ENCODE measurements around the gene SVIL. TPM values are rescaled to one million over a fixed set of nuclear protein-coding genes. Genes with fewer than 3 reads are reported as not detected.

Gene SVIL
- total RNA-seq, 4 donors from 2014 or later: 30.3 to 84.3 (median 62.5) TPM

DNA sequence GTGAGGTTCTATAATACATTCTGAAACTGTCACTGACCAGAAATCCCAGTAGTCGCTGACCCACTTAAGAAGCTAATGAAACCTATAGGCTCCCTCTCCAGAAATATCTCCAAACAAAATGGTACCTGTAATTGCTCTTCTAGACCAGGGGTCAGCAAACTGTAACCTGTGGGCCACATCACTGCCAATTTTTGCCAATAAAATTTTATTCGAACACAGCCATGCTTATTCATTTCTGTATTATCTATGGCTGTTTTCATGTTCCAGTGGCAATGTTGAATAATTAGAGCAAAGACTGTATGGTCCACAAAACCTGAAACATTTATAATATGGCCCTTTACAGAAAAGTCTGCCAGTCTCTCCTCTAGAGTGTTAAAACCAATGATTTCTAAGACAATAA lies 37.2 kb upstream of the SVIL start:
- no peaks in the 10 kb centered on the region for H3K4me1 ChIP-seq
- H3K27ac ChIP-seq: no peak overlapping the region
- H3K36me3 ChIP-seq: peaks cover 0 to 3% (median 0%) of the 10 kb centered on the region in 3 donors

DNA sequence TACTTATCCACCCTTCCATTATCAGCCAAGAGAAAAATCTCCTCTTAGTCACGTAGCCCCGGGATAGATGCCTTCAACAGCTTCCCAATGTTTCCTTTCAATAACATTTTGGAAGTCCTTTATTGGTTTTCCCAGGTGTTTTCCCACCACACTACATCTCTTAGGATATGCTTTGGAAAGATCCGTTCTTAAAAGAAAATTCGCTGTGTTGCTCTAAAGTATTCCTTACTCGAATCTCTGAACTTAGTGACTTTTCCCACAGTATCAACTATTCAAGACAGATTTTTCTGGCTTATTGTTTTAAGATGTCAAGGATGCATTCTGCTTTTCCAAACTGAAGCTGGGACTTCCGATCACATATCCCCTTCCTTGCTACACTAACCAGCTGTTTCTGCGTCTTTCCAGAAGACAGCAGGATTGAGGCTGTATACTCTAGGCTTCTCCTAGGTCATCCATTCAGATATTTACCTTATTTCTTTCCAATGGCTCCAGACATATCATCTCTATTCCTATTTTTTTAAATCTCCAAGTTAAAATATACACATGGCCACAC lies 36.5 kb upstream of the SVIL start:
- DNase-seq: no peak
- no peaks in the 10 kb centered on the region for H3K36me3 ChIP-seq
- no peaks in the 10 kb centered on the region for H3K4me1 ChIP-seq
- H3K27ac ChIP-seq: no peak overlapping the region
- no peaks in the 10 kb centered on the region for H3K27me3 ChIP-seq
- TF ChIP-seq, protein P1, sequence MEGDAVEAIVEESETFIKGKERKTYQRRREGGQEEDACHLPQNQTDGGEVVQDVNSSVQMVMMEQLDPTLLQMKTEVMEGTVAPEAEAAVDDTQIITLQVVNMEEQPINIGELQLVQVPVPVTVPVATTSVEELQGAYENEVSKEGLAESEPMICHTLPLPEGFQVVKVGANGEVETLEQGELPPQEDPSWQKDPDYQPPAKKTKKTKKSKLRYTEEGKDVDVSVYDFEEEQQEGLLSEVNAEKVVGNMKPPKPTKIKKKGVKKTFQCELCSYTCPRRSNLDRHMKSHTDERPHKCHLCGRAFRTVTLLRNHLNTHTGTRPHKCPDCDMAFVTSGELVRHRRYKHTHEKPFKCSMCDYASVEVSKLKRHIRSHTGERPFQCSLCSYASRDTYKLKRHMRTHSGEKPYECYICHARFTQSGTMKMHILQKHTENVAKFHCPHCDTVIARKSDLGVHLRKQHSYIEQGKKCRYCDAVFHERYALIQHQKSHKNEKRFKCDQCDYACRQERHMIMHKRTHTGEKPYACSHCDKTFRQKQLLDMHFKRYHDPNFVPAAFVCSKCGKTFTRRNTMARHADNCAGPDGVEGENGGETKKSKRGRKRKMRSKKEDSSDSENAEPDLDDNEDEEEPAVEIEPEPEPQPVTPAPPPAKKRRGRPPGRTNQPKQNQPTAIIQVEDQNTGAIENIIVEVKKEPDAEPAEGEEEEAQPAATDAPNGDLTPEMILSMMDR (IDR thresholded peaks at IDR 0.05): no peak
- TF ChIP-seq POLR2A (IDR thresholded peaks at IDR 0.05): no peak
- H3K9me3 ChIP-seq: peaks cover 0 to 3% (median 0%) of the 10 kb centered on the region in 4 donors
- H3K4me3 ChIP-seq: no peak overlapping the region

More for the DNA sequence above, 37.2 kb upstream of the SVIL start:
- DNase-seq: no peak
- peaks cover 0 to 3% (median 0%) of the 10 kb centered on the region in 4 donors for H3K9me3 ChIP-seq
- no peak overlapping the region for H3K4me3 ChIP-seq
- no peaks in the 10 kb centered on the region for H3K27me3 ChIP-seq
- TF ChIP-seq POLR2A (IDR thresholded peaks at IDR 0.05): no peak
- TF ChIP-seq, protein P1 (IDR thresholded peaks at IDR 0.05): no peak

DNA sequence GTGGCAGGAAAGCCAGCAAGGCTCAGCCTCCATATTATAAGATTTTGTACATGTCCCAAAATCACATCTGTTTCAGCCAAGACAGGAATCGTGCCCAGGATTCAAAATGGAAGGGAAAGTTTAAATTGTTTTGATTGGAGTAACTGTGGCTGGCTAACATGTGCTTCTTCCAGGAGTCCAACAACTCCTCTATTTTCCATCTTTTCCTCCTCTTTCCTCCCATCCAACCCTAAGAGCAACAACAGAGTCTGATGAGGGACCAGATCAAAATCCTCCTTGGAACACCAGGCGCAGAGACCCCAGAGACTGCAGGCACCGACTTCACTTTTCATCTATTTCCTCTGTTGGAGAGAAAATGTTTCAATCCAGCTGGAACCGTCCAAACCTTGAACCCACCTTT lies 36.0 kb upstream of the SVIL start:
- no peak overlapping the region for H3K4me3 ChIP-seq
- no peak for DNase-seq
- H3K36me3 ChIP-seq: no peaks in the 10 kb centered on the region
- no peak for TF ChIP-seq POLR2A (IDR thresholded peaks at IDR 0.05)
- TF ChIP-seq, protein P1 (IDR thresholded peaks at IDR 0.05): no peak
- no peaks in the 10 kb centered on the region for H3K27me3 ChIP-seq
- no peaks in the 10 kb centered on the region for H3K4me1 ChIP-seq
- H3K9me3 ChIP-seq: peaks cover 0 to 3% (median 0%) of the 10 kb centered on the region in 4 donors
- no peak overlapping the region for H3K27ac ChIP-seq

DNA sequence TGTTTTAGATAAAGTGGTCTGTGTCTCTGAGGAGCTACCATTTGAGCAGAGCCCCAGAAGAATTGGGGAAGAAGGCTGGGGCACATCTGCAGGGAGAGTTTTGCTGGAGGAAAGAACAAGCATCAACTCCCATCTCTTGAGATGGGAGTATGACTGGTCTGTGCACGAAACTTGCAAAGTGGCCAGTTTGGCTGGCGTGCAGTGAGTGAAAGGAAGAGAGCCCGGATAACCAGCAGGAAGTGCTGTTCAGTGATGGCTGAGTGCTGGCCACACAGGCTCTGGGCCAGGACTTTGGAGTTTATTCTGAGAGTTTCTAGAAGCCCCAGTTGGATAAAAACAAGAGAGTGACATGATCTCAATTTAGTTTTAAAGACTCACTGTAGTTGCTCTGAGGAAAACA lies 34.4 kb upstream of the SVIL start:
- no peak for DNase-seq
- no peaks in the 10 kb centered on the region for H3K36me3 ChIP-seq
- no peak overlapping the region for H3K4me3 ChIP-seq
- TF ChIP-seq POLR2A (IDR thresholded peaks at IDR 0.05): no peak
- TF ChIP-seq, protein P1 (IDR thresholded peaks at IDR 0.05): no peak
- no peaks in the 10 kb centered on the region for H3K4me1 ChIP-seq
- no peaks in the 10 kb centered on the region for H3K9me3 ChIP-seq
- no peak overlapping the region for H3K27ac ChIP-seq
- H3K27me3 ChIP-seq: no peaks in the 10 kb centered on the region

DNA sequence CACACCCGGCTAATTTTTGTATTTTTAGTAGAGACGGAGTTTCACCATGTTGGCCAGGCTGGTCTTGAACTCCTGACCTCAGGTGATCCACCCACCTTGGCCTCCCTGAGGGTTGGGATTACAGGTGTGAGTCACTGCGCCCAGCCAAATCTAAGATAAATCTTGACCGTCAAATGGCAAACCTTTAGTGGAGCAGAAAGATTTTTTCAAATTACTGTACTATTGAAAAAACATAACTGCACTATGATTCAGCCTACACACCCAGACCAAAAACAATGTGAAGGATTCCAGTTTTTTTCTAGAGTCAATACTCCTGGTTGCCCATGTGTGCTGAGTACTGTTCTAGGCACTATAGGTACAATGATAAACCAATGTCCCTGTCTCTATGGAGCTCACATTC lies 33.9 kb upstream of the SVIL start:
- no peak for TF ChIP-seq POLR2A (IDR thresholded peaks at IDR 0.05)
- TF ChIP-seq, protein P1 (IDR thresholded peaks at IDR 0.05): no peak
- no peak overlapping the region for H3K27ac ChIP-seq
- H3K4me1 ChIP-seq: no peaks in the 10 kb centered on the region
- H3K9me3 ChIP-seq: no peaks in the 10 kb centered on the region
- H3K27me3 ChIP-seq: no peaks in the 10 kb centered on the region
- no peak for DNase-seq
- no peaks in the 10 kb centered on the region for H3K36me3 ChIP-seq
- H3K4me3 ChIP-seq: no peak overlapping the region

DNA sequence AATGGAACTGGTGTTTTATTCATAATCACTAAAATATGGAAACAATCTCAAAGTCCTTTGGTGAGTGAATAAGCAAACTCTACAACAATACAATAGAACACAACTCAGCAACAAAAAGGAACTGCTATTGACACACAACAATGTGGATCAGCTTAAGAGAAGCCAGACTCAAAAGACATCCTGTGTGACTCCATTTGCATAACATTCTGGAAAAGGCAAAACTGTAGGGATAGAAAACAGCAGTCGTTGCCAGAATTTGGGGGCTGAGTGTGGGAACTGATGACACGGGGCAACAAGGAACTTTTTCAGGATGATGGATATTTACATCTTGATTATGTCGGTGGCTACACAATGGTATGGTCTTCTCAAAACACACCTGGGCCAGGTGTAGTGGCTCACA lies 32.4 kb upstream of the SVIL start:
- no peaks in the 10 kb centered on the region for H3K36me3 ChIP-seq
- H3K4me3 ChIP-seq: no peak overlapping the region
- H3K27me3 ChIP-seq: no peaks in the 10 kb centered on the region
- H3K9me3 ChIP-seq: no peaks in the 10 kb centered on the region
- H3K27ac ChIP-seq: no peak overlapping the region
- TF ChIP-seq POLR2A (IDR thresholded peaks at IDR 0.05): no peak
- TF ChIP-seq, protein P1 (IDR thresholded peaks at IDR 0.05): no peak
- H3K4me1 ChIP-seq: no peaks in the 10 kb centered on the region
- no peak for DNase-seq

Data from Peyer's patch (tissue), 4 donors.